Melanocyte of skin (primary cell): ENCODE results near the gene MYO1H. TPM values are rescaled to one million over a fixed set of nuclear protein-coding genes. Genes with fewer than 3 reads are reported as not detected.

ENCODE experiments used
- total RNA-seq, 2 donors: library from RNA; depleted of rRNA; stranded (reverse); fragments of >200 nt; gene quantifications; 2 replicates each; pipeline ENCODE4 v1.2.3, GENCODE V29; 2012

Gene MYO1H
- total RNA-seq: not detected

GRCh38 chr12:109347589-109347988 lies at the start of gene MYO1H:
TSS of gene MYO1H (plus strand) at chr12:109347900. CDS start at chr12:109347961, 61 bp downstream.

DNA sequence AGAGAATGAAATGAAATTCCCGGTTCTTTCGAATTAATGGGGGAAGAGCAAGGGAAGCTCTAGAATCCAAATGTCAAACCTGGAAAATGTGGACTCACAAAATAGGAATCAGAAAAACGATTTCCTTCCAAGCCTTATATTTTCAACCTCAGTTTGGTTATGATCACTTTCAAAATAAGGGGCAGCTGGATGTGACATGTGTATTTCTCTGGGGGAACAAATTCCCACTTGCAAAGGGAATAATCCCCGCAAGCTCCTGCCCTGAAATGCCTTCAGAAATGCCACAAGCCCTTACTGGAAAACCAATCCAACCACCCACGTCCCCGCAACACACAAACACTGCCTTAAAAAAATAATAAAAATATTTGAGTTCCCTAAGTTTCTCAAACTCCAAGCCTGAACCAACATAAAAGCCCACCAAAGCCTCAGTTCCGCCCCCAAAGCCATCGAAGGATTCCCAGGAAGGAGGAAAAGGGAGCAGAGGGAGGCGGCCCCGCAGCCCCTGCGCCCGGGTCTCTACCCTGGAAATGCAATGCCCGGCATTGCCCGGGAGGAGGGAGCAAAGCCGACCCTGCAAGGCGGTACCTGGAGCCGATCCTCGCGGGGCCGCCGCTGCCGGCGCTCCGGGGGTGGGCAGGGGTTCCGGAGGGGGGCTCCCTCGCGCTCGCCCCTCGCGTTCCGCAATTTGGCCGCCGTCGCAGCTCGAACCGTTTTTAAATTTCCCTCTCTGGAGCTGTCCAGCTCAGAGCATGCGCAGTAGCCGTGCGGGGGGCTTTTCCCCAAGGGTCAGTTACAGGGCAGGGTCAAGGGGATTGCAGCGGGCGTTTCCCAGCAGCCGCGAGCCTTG lies 38.9 kb upstream of the MYO1H start, which contains the start of gene FOXN4:
TSS of gene FOXN4 (minus strand) at position 751 of the 847 bp plus-strand sequence. CDS start 963 bp downstream, outside the sequence.

GRCh38 chr12:109477185-109477962 lies 129.7 kb downstream of the MYO1H start, which contains the start of the genes KCTD10 and UBE3B:
TSS of gene KCTD10 (minus strand) at chr12:109477300. CDS start at chr12:109477262, 38 bp downstream.
TSS of gene UBE3B (plus strand) at chr12:109477634. CDS start at chr12:109483552, 5,918 bp downstream.

Other genes with a start within 250 kb of the MYO1H start
- gene ACACB, start 231.3 kb upstream of the MYO1H start, total RNA-seq: 10 to 100 TPM in 1 of 2 donors, 1 to 10 TPM in 1; 8.9 to 10.3 TPM
- not detected for gene FOXN4, start 38.6 kb upstream of the MYO1H start, total RNA-seq
- 10 to 100 TPM; 51.6 to 56.6 TPM for gene KCTD10, start 129.4 kb downstream of the MYO1H start, total RNA-seq
- gene UBE3B, start 129.7 kb downstream of the MYO1H start, total RNA-seq: 10 to 100 TPM; 29.0 to 35.8 TPM
- gene MMAB, start 225.6 kb downstream of the MYO1H start, total RNA-seq: 10 to 100 TPM; 50.2 to 53.9 TPM
- gene MVK, start 225.9 kb downstream of the MYO1H start, total RNA-seq: 10 to 100 TPM; 28.0 to 35.8 TPM